Brain microvascular endothelial cell (primary cell): ENCODE measurements around the gene LZTFL1.

Experiments used
- DNase-seq: peaks from one replicate; pipeline ENCODE4 v3.0.0-alpha.2; 2020
- H3K27ac ChIP-seq: fragments of 250-450 bp; sonication (Bioruptor Pico); 2 replicates; pipeline ENCODE4 v1.5.1; 2020; ENCODE audit warnings: mild to moderate bottlenecking, moderate library complexity
- H3K27me3 ChIP-seq: fragments of 250-450 bp; sonication (Bioruptor Pico); replicated peaks from 2 replicates; pipeline ENCODE4 v1.5.1; 2020; ENCODE audit warnings: mild to moderate bottlenecking
- H3K36me3 ChIP-seq: fragments of 250-450 bp; sonication (Bioruptor Pico); replicated peaks from 2 replicates; pipeline ENCODE4 v1.5.1; 2020; ENCODE audit warnings: mild to moderate bottlenecking
- H3K4me3 ChIP-seq: 2 replicates; pipeline ENCODE4 v1.5.1; 2011; ENCODE audit warnings: low read depth, mild to moderate bottlenecking, control low read depth, low read length, moderate library complexity
- CTCF ChIP-seq: IDR thresholded peaks from 2 replicates; pipeline ENCODE4 v1.5.1; 2011; ENCODE audit warnings: low read depth, mild to moderate bottlenecking, moderate library complexity, low read length, control low read depth, inconsistent platforms; ENCODE audit errors: missing control alignments
- in situ Hi-C: cut with HindIII; loops from 2 replicates; pipeline ENCODE4 v1.10.0; 2017; ENCODE audit warnings: low sequenced_read_pairs, low pct_ligation_motif_present

Gene LZTFL1

GRCh38 chr3:45885979-45886705 lies 44.2 kb upstream of the LZTFL1 start, which contains the start of gene CCR9:
CCR9 (plus strand) TSS chr3:45886543; CDS start chr3:45894934, 8,391 bp downstream.
- Histone ChIP-seq H3K4me3 (no peak within 1 kb of the TSS), H3K27ac (no peak within 1 kb of the TSS), H3K36me3 (no peaks in the 10 kb centered on the region), H3K27me3 (no peaks in the 10 kb centered on the region)
- no peak for DNase-seq
- no peak for TF ChIP-seq CTCF
- in situ Hi-C loops = no loop called here

GRCh38 chr3:45884368-45885201 lies 42.7 kb upstream of the LZTFL1 start:
- in situ Hi-C loops = no loop called here
- H3K4me3 ChIP-seq = no peak overlapping the region

GRCh38 chr3:45881078-45882022 lies 39.4 kb upstream of the LZTFL1 start:
- no peak for TF ChIP-seq CTCF
- H3K4me3 ChIP-seq = no peak overlapping the region
- no peaks in the 10 kb centered on the region for H3K36me3 ChIP-seq
- no peaks in the 10 kb centered on the region for H3K27me3 ChIP-seq
- peak; percentile 3 for DNase-seq
- H3K27ac ChIP-seq = no peak overlapping the region
- in situ Hi-C loops = no loop called here

More at GRCh38 chr3:45884368-45885201, 42.7 kb upstream of the LZTFL1 start:
- TF ChIP-seq CTCF = no peak
- H3K36me3 ChIP-seq = no peaks in the 10 kb centered on the region
- DNase-seq = no peak
- H3K27ac ChIP-seq = no peak overlapping the region
- no peaks in the 10 kb centered on the region for H3K27me3 ChIP-seq

- in situ Hi-C loops = no loop called here
- Histone ChIP-seq H3K27me3 (no peaks in the 10 kb centered on the region), H3K36me3 (no peaks in the 10 kb centered on the region), H3K4me3 (no peak overlapping the region), H3K27ac (no peak overlapping the region)
- TF ChIP-seq CTCF = no peak
- DNase-seq = no peak
Observed at GRCh38 chr3:45880725-45881077, 38.8 kb upstream of the LZTFL1 start.

- TF ChIP-seq CTCF = no peak
- Histone ChIP-seq H3K27me3 (no peaks in the 10 kb centered on the region), H3K27ac (no peak overlapping the region), H3K4me3 (no peak overlapping the region), H3K36me3 (no peaks in the 10 kb centered on the region)
- in situ Hi-C loops = no loop called here
- DNase-seq = no peak
Observed at GRCh38 chr3:45878124-45878523, 36.2 kb upstream of the LZTFL1 start.
